HepG2 (cell line): ENCODE results near the gene CDCA4. TPM values are rescaled to one million over a fixed set of nuclear protein-coding genes. Genes with fewer than 3 reads are reported as not detected.

ENCODE experiments used
- ATAC-seq: fragments of 200-7000 bp; cut with Tn5 transposase; 3 replicates; pipeline ENCODE4 v1.9.1; 2020; ENCODE audit warnings: mild to moderate bottlenecking, moderate library complexity
- BruUV-seq: library from RNA; stranded (reverse); fragments of 400-500 nt; replicated peaks from 2 replicates; lab custom pipeline; 2021; lab: Mats Ljungman, UMichigan
- CTCF ChIA-PET: fragments of 300-600 bp; formaldehyde crosslinking; extraction: SDS; loops from one replicate; lab custom pipeline; 2021; ENCODE audit warnings: low total read pairs, inconsistent platforms, low intra/inter-chr PET ratio; lab: Yijun Ruan, JAX
- POLR2A ChIA-PET: fragments of 350-600 bp; sonication (Branson Sonifier 250); formaldehyde crosslinking; loops from one replicate; lab custom pipeline; 2020; ENCODE audit warnings: antibody characterized with exemption, inconsistent platforms; lab: Yijun Ruan, JAX
- DNase-seq: peaks from one replicate; pipeline ENCODE4 v3.0.0-alpha.2; 2015; ENCODE audit warnings: low spot score
- FAIRE-seq: peaks from 3 replicates; lab custom pipeline; 2011; peaks lifted over from hg19 to GRCh38; lab: Jason Lieb, UNC
- H2AFZ ChIP-seq: one replicate; pipeline ENCODE4 v1.6.1; 2011; ENCODE audit warnings: low read length, inconsistent platforms
- H3K27ac ChIP-seq: fragments of 300-600 bp; 3 replicates; pipeline ENCODE4 v1.8.0; 2011; ENCODE audit warnings: mixed run types, mild to moderate bottlenecking, mixed read lengths, low read length, inconsistent platforms; ENCODE audit not compliant: insufficient read depth; ENCODE audit errors: extremely low read length
- H3K27me3 ChIP-seq, 2 experiments: fragments of 200-600 bp in 1 of 2; 2 replicates in 1 of 2; 3 replicates in 1 of 2; pipeline versions ENCODE4 v1.6.0 to v1.8.0; 2011; ENCODE audit warnings: low read length in 2 of 2, mild to moderate bottlenecking in 2 of 2, moderate library complexity in 2 of 2, inconsistent platforms in 1 of 2; ENCODE audit not compliant: insufficient read depth in 2 of 2, control insufficient read depth in 1 of 2
- H3K36me3 ChIP-seq, 2 experiments: fragments of 200-600 bp in 1 of 2; replicated peaks in 1 of 2; 2 replicates in 1 of 2; 3 replicates in 1 of 2; pipeline versions ENCODE4 v1.5.1 to v1.8.0; 2011; ENCODE audit warnings: low read length in 2 of 2, inconsistent platforms in 1 of 2; ENCODE audit not compliant: insufficient read depth in 2 of 2, control insufficient read depth in 1 of 2
- H3K4me1 ChIP-seq: 2 replicates; pipeline ENCODE4 v1.5.1; 2012; ENCODE audit warnings: low read length, inconsistent platforms; ENCODE audit not compliant: insufficient read depth
- H3K4me2 ChIP-seq: 2 replicates; pipeline ENCODE4 v1.6.0; 2011; ENCODE audit warnings: low read depth, low read length, inconsistent platforms
- H3K4me3 ChIP-seq, 3 experiments: fragments of 200-600 bp in 1 of 3; sonication (generic), shearing (Covaris generic) in 1 of 3; replicated peaks in 1 of 3; 2 replicates each; pipeline ENCODE4 v1.5.1; 2011 to 2016; ENCODE audit warnings: low read length in 3 of 3, inconsistent platforms in 2 of 3, low read depth in 2 of 3, mild to moderate bottlenecking in 2 of 3, control low read depth in 1 of 3, mixed read lengths in 1 of 3; ENCODE audit not compliant: insufficient read depth in 1 of 3
- H3K79me2 ChIP-seq: one replicate; pipeline ENCODE4 v1.6.1; 2011; ENCODE audit warnings: low read length, inconsistent platforms; ENCODE audit not compliant: insufficient read depth
- H3K9ac ChIP-seq: 2 replicates; pipeline ENCODE4 v1.6.0; 2011; ENCODE audit warnings: mild to moderate bottlenecking, low read depth, low read length, inconsistent platforms; ENCODE audit not compliant: insufficient read depth
- H3K9me3 ChIP-seq: 2 replicates; pipeline ENCODE4 v1.5.1; 2012; ENCODE audit warnings: mild to moderate bottlenecking, low read length
- H4K20me1 ChIP-seq: 2 replicates; pipeline ENCODE4 v1.6.0; 2011; ENCODE audit warnings: inconsistent platforms, mild to moderate bottlenecking, low read length, moderate library complexity; ENCODE audit not compliant: insufficient read depth
- CREM ChIP-seq, 2 experiments: sonication (generic) in 1 of 2; formaldehyde crosslinking in 1 of 2; IDR thresholded peaks; 2 replicates each; pipeline versions ENCODE4 v1.4.0 to v1.6.1; 2016 to 2020; ENCODE audit warnings: antibody characterized with exemption in 1 of 2, mild to moderate bottlenecking in 1 of 2, missing genetic modification reagents in 1 of 2
- GFI1 ChIP-seq: sonication (generic); formaldehyde crosslinking; IDR thresholded peaks from 2 replicates; pipeline ENCODE4 v1.5.0; 2020; ENCODE audit warnings: missing genetic modification reagents, mild to moderate bottlenecking, borderline replicate concordance
- IRF1 ChIP-seq: sonication (generic); formaldehyde crosslinking; IDR thresholded peaks from 2 replicates; pipeline ENCODE4 v1.4.0; 2020; ENCODE audit warnings: low read depth, mild to moderate bottlenecking, missing genetic modification reagents
- MZF1 ChIP-seq: sonication (generic); formaldehyde crosslinking; IDR thresholded peaks from 2 replicates; pipeline ENCODE4 v1.8.1; 2023; ENCODE audit warnings: mild to moderate bottlenecking, missing genetic modification reagents, borderline replicate concordance
- NAIF1 ChIP-seq: sonication (generic); formaldehyde crosslinking; IDR thresholded peaks from 2 replicates; pipeline ENCODE4 v1.5.0; 2020; ENCODE audit warnings: mild to moderate bottlenecking, missing genetic modification reagents, borderline replicate concordance
- NR3C1 ChIP-seq: sonication (generic); formaldehyde crosslinking; IDR thresholded peaks from 2 replicates; pipeline ENCODE4 v1.4.0; 2020; ENCODE audit warnings: missing genetic modification reagents
- SRF ChIP-seq: IDR thresholded peaks from 2 replicates; pipeline ENCODE4 v1.6.1; 2011; ENCODE audit warnings: mild to moderate bottlenecking, low read depth, low read length, moderate library complexity
- ZBTB20 ChIP-seq: sonication (generic); formaldehyde crosslinking; IDR thresholded peaks from 2 replicates; pipeline ENCODE4 v1.8.1; 2023; ENCODE audit warnings: missing genetic modification reagents, low read depth, mild to moderate bottlenecking, borderline replicate concordance
- ZBTB8A ChIP-seq: sonication (generic); formaldehyde crosslinking; IDR thresholded peaks from 2 replicates; pipeline ENCODE4 v1.4.0; 2020; ENCODE audit warnings: mild to moderate bottlenecking, low read depth, missing genetic modification reagents, borderline replicate concordance
- ZFP41 ChIP-seq: sonication (generic); formaldehyde crosslinking; IDR thresholded peaks from 2 replicates; pipeline ENCODE4 v1.4.0; 2020; ENCODE audit warnings: mild to moderate bottlenecking, missing genetic modification reagents, borderline replicate concordance
- ZNF101 ChIP-seq: sonication (generic); formaldehyde crosslinking; IDR thresholded peaks from 2 replicates; pipeline ENCODE4 v1.4.0; 2020; ENCODE audit warnings: mild to moderate bottlenecking, low read depth, missing genetic modification reagents, borderline replicate concordance
- ZNF329 ChIP-seq: sonication (generic); formaldehyde crosslinking; IDR thresholded peaks from 2 replicates; pipeline ENCODE4 v1.9.0; 2021; ENCODE audit warnings: low read depth, mild to moderate bottlenecking, missing genetic modification reagents
- ZNF34 ChIP-seq: sonication (generic); formaldehyde crosslinking; IDR thresholded peaks from 2 replicates; pipeline ENCODE4 v1.4.0; 2020; ENCODE audit warnings: mild to moderate bottlenecking, missing genetic modification reagents, borderline replicate concordance
- ZNF362 ChIP-seq: sonication (generic); formaldehyde crosslinking; IDR thresholded peaks from 2 replicates; pipeline ENCODE4 v1.4.0; 2020; ENCODE audit warnings: missing genetic modification reagents, mild to moderate bottlenecking, borderline replicate concordance
- ZNF616 ChIP-seq: sonication (generic); formaldehyde crosslinking; IDR thresholded peaks from 2 replicates; pipeline ENCODE4 v1.5.0; 2020; ENCODE audit warnings: low read depth, mild to moderate bottlenecking, missing genetic modification reagents
- ZNF644 ChIP-seq: IDR thresholded peaks from 2 replicates; pipeline ENCODE4 v1.6.1; 2016; ENCODE audit warnings: low read depth
- WGBS: methylation state at CpG from one replicate; pipeline ENCODE4 v1.1.6; 2017; ENCODE audit warnings: low lambda C conversion rate; 5-methylcytosine and 5-hydroxymethylcytosine counted together
- in situ Hi-C: cut with HindIII; loops from 2 replicates; pipeline ENCODE4 v1.10.0; 2017; ENCODE audit warnings: low pct_unique_long_range_greater_than_20kb; ENCODE audit not compliant: extremely low pct_ligation_motif_present
- intact Hi-C: fragments of 100-400 bp; cut with micrococcal nuclease; formaldehyde crosslinking; loops from one replicate; pipeline ENCODE4 v1.10.0; 2022; ENCODE audit not compliant: unreplicated experiment
- polyA plus RNA-seq, 8 experiments: library from polyadenylated mRNA; depleted of rRNA in 3 of 8; stranded (reverse) in 7 of 8; unstranded in 1 of 8; fragments of >200 nt; fragmentation: Illumina TruSeq in 4 of 8; extraction: Trizol in 4 of 8; gene quantifications; 2 replicates each; pipeline versions ENCODE4 v1.2.1 to v1.2.3, GENCODE V29; 2011 to 2016; ENCODE audit warnings: low read depth in 4 of 8, missing spikeins in 1 of 8, mixed read lengths in 1 of 8; ENCODE audit not compliant: insufficient read depth in 1 of 8
- total RNA-seq, 5 experiments: library from RNA; depleted of rRNA; stranded (reverse); fragments of >200 nt; fragmentation: Illumina TruSeq; extraction: Trizol; gene quantifications; 2 replicates each; pipeline ENCODE4 v1.2.3, GENCODE V29; 2016; ENCODE audit warnings: low read depth in 1 of 5
- TF ChIP-seq, protein P1 (sequence below): sonication (generic); formaldehyde crosslinking; conservative IDR thresholded peaks from 2 replicates; pipeline ENCODE4 v1.4.0; 2020; ENCODE audit warnings: missing genetic modification reagents

The CDCA4 gene
- total and polyA plus RNA-seq, 2 of the 13 experiments (the other 11 are each of a cell fraction or from before 2014, with no cell fraction given): 19.7 to 43.1 TPM

DNA sequence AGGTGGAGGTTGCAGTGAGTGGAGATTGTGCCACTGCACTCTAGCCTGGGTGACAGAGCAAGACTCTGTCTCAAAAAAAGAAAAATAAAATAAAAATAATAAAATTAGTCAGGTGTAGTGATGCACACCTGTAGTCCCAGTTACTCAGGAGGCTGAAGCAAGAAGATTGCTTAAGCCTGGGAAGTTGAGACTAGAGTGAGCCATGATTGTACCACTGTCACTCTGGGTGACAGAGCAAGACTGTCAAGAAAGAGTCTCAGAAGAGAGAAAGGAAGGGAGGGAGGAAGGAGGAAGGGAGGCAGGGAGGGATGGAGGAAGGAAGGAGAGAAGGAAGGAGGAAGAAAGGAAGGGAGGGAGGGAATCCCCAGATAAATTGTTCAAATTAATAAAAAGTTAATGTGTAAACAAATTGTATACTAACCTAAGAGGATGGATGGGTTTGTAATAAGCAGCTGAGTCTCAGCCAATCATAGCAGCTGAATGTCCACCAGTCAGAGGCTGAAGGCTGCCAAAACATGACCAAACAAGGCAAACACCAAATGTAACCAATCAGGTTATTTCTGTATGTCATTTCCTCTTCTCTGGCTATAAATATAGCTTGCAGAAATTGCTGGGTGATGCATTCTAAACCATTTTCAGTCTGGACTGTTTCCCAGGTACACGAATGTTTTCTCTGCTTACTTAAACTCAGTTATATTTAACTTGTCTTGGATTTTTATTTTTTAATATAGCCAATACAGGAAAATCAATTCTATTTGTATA lies 6.1 kb upstream of the CDCA4 start (continued):
- no peak for TF ChIP-seq ZFP41 (CRISPR knock-in tag)
- TF ChIP-seq ZBTB8A (CRISPR knock-in tag): no peak

DNA sequence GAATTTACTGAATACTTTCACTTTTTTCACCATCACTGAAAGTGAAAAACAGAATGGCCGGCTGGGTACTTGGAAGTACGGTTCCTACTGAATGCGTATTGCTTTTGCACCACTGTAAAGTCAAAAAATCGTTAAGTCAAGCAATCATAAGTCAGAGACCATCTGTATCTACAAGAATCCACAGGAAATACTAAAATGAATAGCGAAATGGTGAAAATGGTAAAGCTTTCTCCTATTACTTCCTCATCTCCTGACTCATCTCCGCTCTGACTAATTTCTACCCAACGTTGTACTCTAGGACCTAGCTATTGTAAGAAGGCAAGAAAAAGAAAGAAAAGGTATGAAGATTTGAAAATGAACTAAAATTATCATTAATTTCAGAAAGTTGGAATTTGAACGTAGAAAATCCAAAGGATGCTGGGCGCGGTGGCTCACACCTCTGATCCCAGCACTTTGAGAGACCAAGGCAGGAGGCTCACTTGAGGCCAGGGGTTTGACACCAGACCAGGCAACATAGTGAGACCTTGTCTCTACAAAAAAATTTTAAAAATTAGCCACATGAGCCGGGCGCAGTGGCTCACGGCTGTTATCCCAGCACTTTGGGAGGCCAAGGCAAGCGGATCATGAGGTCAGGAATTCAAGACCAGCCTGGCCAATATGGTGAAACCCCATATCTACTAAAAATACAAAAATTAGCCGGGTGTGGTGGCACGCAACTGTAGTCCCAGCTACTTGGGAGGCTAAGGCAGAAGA lies 5.3 kb upstream of the CDCA4 start:
- FAIRE-seq: no peak
- Histone ChIP-seq H3K4me2 (no peak overlapping the region), H3K9me3 (no peaks in the 10 kb centered on the region), H3K4me3 (no peak overlapping the region), H3K27ac (no peak overlapping the region), H3K27me3 (peaks cover 0 to 14% of the 10 kb centered on the region in 2 experiments; a peak in 3 of 5 replicates), H3K36me3 (no peaks in the 10 kb centered on the region), H4K20me1 (no peaks in the 10 kb centered on the region), H3K4me1 (peaks cover 23% of the 10 kb centered on the region), H2AFZ (no peak overlapping the region), H3K9ac (no peak overlapping the region), H3K79me2 (peaks cover 4% of the 10 kb centered on the region)
- CTCF ChIA-PET: no interaction called here
- WGBS: 61% methylated on average over 16 of the region's 16 CpGs
- TF ChIP-seq, protein P1, sequence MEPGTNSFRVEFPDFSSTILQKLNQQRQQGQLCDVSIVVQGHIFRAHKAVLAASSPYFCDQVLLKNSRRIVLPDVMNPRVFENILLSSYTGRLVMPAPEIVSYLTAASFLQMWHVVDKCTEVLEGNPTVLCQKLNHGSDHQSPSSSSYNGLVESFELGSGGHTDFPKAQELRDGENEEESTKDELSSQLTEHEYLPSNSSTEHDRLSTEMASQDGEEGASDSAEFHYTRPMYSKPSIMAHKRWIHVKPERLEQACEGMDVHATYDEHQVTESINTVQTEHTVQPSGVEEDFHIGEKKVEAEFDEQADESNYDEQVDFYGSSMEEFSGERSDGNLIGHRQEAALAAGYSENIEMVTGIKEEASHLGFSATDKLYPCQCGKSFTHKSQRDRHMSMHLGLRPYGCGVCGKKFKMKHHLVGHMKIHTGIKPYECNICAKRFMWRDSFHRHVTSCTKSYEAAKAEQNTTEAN: no peak
- no peak for TF ChIP-seq ZNF101 (CRISPR knock-in tag)
- TF ChIP-seq SRF: no peak
- TF ChIP-seq CREM (IDR thresholded peaks at IDR 0.05): no peak
- no peak for TF ChIP-seq CREM (CRISPR knock-in tag; IDR thresholded peaks at IDR 0.05)
- TF ChIP-seq ZBTB20 (CRISPR knock-in tag): no peak
- TF ChIP-seq GFI1 (CRISPR knock-in tag): no peak
- no peak for TF ChIP-seq MZF1 (CRISPR knock-in tag)
- no peak for TF ChIP-seq ZNF34 (CRISPR knock-in tag)
- no peak for TF ChIP-seq ZNF616 (CRISPR knock-in tag)
- no peak for TF ChIP-seq NR3C1 (CRISPR knock-in tag)
- no peak for TF ChIP-seq ZNF329
- TF ChIP-seq NAIF1 (CRISPR knock-in tag): no peak
- TF ChIP-seq IRF1 (CRISPR knock-in tag): no peak
- no peak for TF ChIP-seq ZNF362 (CRISPR knock-in tag)
- TF ChIP-seq ZNF644 (CRISPR knock-in tag): no peak
- no peak for ATAC-seq
- no peak for DNase-seq
- BruUV-seq: no TSS peak
- intact Hi-C loops: no loop called here
- POLR2A ChIA-PET: no interaction called here
- in situ Hi-C loops: no loop called here
